H9 (cell line): ENCODE data around the gene CAMK2B. TPM values are rescaled to one million over a fixed set of nuclear protein-coding genes. Genes with fewer than 3 reads are reported as not detected.

ENCODE experiments used
- DNase-seq: peaks from one replicate; pipeline ENCODE4 v3.0.0-alpha.2; 2017
- H2AFZ ChIP-seq: one replicate; pipeline ENCODE4 v1.6.1; 2013; ENCODE audit warnings: mild to moderate bottlenecking, low read length, control low read depth, moderate library complexity
- H2AK5ac ChIP-seq: 2 replicates; pipeline ENCODE4 v1.6.1; 2013; ENCODE audit warnings: low read length, control low read depth, mixed read lengths; ENCODE audit not compliant: insufficient read length
- H2BK120ac ChIP-seq: one replicate; pipeline ENCODE4 v1.6.1; 2013; ENCODE audit warnings: low read depth, mild to moderate bottlenecking, low read length, control low read depth, inconsistent platforms; ENCODE audit not compliant: poor library complexity, severe bottlenecking
- H2BK12ac ChIP-seq: 2 replicates; pipeline ENCODE4 v1.6.1; 2013; ENCODE audit warnings: low read length, control low read depth, mixed read lengths, low read depth; ENCODE audit not compliant: insufficient read length
- H2BK15ac ChIP-seq: 2 replicates; pipeline ENCODE4 v1.6.1; 2013; ENCODE audit warnings: low read depth, low read length, control low read depth
- H2BK20ac ChIP-seq: one replicate; pipeline ENCODE4 v1.6.1; 2013; ENCODE audit warnings: low read depth, mild to moderate bottlenecking, low read length, control low read depth, inconsistent platforms; ENCODE audit not compliant: poor library complexity, severe bottlenecking
- H2BK5ac ChIP-seq: 2 replicates; pipeline ENCODE4 v1.6.1; 2013; ENCODE audit warnings: low read length, control low read depth, mixed read lengths; ENCODE audit not compliant: insufficient read length
- H3K14ac ChIP-seq: 2 replicates; pipeline ENCODE4 v1.6.1; 2013; ENCODE audit warnings: low read length, control low read depth; ENCODE audit not compliant: insufficient read depth
- H3K18ac ChIP-seq: 2 replicates; pipeline ENCODE4 v1.6.1; 2013; ENCODE audit warnings: low read depth, mild to moderate bottlenecking, mixed read lengths, low read length, control low read depth; ENCODE audit not compliant: insufficient read length
- H3K23ac ChIP-seq: 2 replicates; pipeline ENCODE4 v1.6.1; 2013; ENCODE audit warnings: low read length, control low read depth, mixed read lengths, low read depth; ENCODE audit not compliant: insufficient read length
- H3K23me2 ChIP-seq: 2 replicates; pipeline ENCODE4 v1.6.1; 2013; ENCODE audit warnings: low read depth, mild to moderate bottlenecking, mixed read lengths, low read length, control low read depth; ENCODE audit not compliant: insufficient read length, poor library complexity, severe bottlenecking
- H3K27ac ChIP-seq: 2 replicates; pipeline ENCODE4 v1.5.1; 2013; ENCODE audit warnings: low read length, control low read depth, mixed read lengths, low read depth; ENCODE audit not compliant: insufficient read length
- H3K27me3 ChIP-seq: 2 replicates; pipeline ENCODE4 v1.6.1; 2013; ENCODE audit warnings: low read length, control low read depth, inconsistent platforms; ENCODE audit not compliant: insufficient read depth
- H3K4ac ChIP-seq: 2 replicates; pipeline ENCODE4 v1.6.1; 2013; ENCODE audit warnings: low read depth, mild to moderate bottlenecking, control low read depth, inconsistent platforms, low read length, moderate library complexity
- H3K4me1 ChIP-seq: 2 replicates; pipeline ENCODE4 v1.6.1; 2013; ENCODE audit warnings: low read length, control low read depth, inconsistent platforms; ENCODE audit not compliant: insufficient read depth
- H3K4me2 ChIP-seq: 2 replicates; pipeline ENCODE4 v1.6.1; 2013; ENCODE audit warnings: low read length, control low read depth, mixed read lengths; ENCODE audit not compliant: insufficient read length, insufficient read depth
- H3K56ac ChIP-seq: 2 replicates; pipeline ENCODE4 v1.6.1; 2013; ENCODE audit warnings: low read depth, mild to moderate bottlenecking, mixed read lengths, low read length, control low read depth; ENCODE audit not compliant: insufficient read length
- H3K79me1 ChIP-seq: 2 replicates; pipeline ENCODE4 v1.6.1; 2013; ENCODE audit warnings: low read depth, mild to moderate bottlenecking, moderate library complexity, low read length, control low read depth, inconsistent platforms; ENCODE audit not compliant: insufficient read depth, poor library complexity, severe bottlenecking
- H3K79me2 ChIP-seq: 2 replicates; pipeline ENCODE4 v1.6.1; 2013; ENCODE audit warnings: low read length, control low read depth, inconsistent platforms; ENCODE audit not compliant: insufficient read depth
- H3K9ac ChIP-seq: 2 replicates; pipeline ENCODE4 v1.6.1; 2013; ENCODE audit warnings: low read length, control low read depth, mixed read lengths; ENCODE audit not compliant: insufficient read length; ENCODE audit errors: extremely low read depth
- H3K9me3 ChIP-seq: one replicate; pipeline ENCODE4 v1.6.1; 2013; ENCODE audit warnings: low read depth, low read length, inconsistent platforms; ENCODE audit not compliant: control insufficient read depth
- H3T11ph ChIP-seq: one replicate; pipeline ENCODE4 v1.6.1; 2013; ENCODE audit warnings: mild to moderate bottlenecking, low read length, control low read depth, inconsistent platforms
- H4K20me1 ChIP-seq: one replicate; pipeline ENCODE4 v1.6.1; 2013; ENCODE audit not compliant: control insufficient read depth, insufficient read length, insufficient read depth
- H4K5ac ChIP-seq: 2 replicates; pipeline ENCODE4 v1.6.1; 2013; ENCODE audit warnings: low read depth, mild to moderate bottlenecking, mixed read lengths, low read length, control low read depth; ENCODE audit not compliant: insufficient read length
- H4K8ac ChIP-seq: replicated peaks from 2 replicates; pipeline ENCODE4 v1.6.1; 2013; ENCODE audit warnings: low read length, control low read depth, mixed read lengths, low read depth; ENCODE audit not compliant: insufficient read length
- H4K91ac ChIP-seq: 2 replicates; pipeline ENCODE4 v1.6.1; 2013; ENCODE audit warnings: low read depth, mild to moderate bottlenecking, moderate library complexity, mixed read lengths, low read length, control low read depth; ENCODE audit not compliant: insufficient read length
- H3K27ac Mint-ChIP-seq, 3 experiments: 2 replicates in 2 of 3; 3 replicates in 1 of 3; pipeline ENCODE4 v1.8.0; 2020 to 2021; ENCODE audit warnings: mixed read lengths in 3 of 3, mild to moderate bottlenecking in 1 of 3, moderate library complexity in 1 of 3
- H3K27me3 Mint-ChIP-seq: 2 replicates; pipeline ENCODE4 v1.8.0; 2021; ENCODE audit warnings: low read depth, mild to moderate bottlenecking, moderate library complexity, mixed read lengths
- H3K36me3 Mint-ChIP-seq, 3 experiments: 2 replicates in 2 of 3; 3 replicates in 1 of 3; pipeline ENCODE4 v1.8.0; 2020 to 2021; ENCODE audit warnings: low read depth in 3 of 3, mixed read lengths in 3 of 3; ENCODE audit not compliant: insufficient read depth in 1 of 3
- H3K4me1 Mint-ChIP-seq, 2 experiments: 2 replicates each; pipeline ENCODE4 v1.8.0; 2020; ENCODE audit warnings: mixed read lengths in 2 of 2
- H3K4me3 Mint-ChIP-seq, 2 experiments: 2 replicates in 1 of 2; 3 replicates in 1 of 2; pipeline ENCODE4 v1.8.0; 2020 to 2021; ENCODE audit warnings: mild to moderate bottlenecking in 2 of 2, mixed read lengths in 2 of 2, moderate library complexity in 1 of 2
- H3K9me3 Mint-ChIP-seq, 2 experiments: 2 replicates in 1 of 2; 3 replicates in 1 of 2; pipeline ENCODE4 v1.8.0; 2020; ENCODE audit warnings: mild to moderate bottlenecking in 2 of 2, mixed read lengths in 2 of 2, moderate library complexity in 1 of 2
- WGBS: extraction: QIAGEN DNeasy Blood & Tissue Kit; methylation state at CpG from one replicate; pipeline ENCODE4 v1.1.7; 2013; ENCODE audit warnings: missing lambda C conversion rate, low lambda C conversion rate, mixed read lengths; ENCODE audit not compliant: insufficient read length; ENCODE audit errors: extremely low coverage; 5-methylcytosine and 5-hydroxymethylcytosine counted together
- total RNA-seq: library from RNA; stranded (reverse); gene quantifications from 2 replicates; pipeline ENCODE4 v1.2.1, GENCODE V29; 2021
- TF ChIP-seq, protein P1 (sequence below): fragments of 200-600 bp; sonication (generic); conservative IDR thresholded peaks from 3 replicates; pipeline ENCODE4 v1.8.0; 2021; ENCODE audit warnings: antibody characterized with exemption, mild to moderate bottlenecking

Gene CAMK2B
- total RNA-seq, 1 experiment from 2014 or later, result 0.17 TPM

DNA sequence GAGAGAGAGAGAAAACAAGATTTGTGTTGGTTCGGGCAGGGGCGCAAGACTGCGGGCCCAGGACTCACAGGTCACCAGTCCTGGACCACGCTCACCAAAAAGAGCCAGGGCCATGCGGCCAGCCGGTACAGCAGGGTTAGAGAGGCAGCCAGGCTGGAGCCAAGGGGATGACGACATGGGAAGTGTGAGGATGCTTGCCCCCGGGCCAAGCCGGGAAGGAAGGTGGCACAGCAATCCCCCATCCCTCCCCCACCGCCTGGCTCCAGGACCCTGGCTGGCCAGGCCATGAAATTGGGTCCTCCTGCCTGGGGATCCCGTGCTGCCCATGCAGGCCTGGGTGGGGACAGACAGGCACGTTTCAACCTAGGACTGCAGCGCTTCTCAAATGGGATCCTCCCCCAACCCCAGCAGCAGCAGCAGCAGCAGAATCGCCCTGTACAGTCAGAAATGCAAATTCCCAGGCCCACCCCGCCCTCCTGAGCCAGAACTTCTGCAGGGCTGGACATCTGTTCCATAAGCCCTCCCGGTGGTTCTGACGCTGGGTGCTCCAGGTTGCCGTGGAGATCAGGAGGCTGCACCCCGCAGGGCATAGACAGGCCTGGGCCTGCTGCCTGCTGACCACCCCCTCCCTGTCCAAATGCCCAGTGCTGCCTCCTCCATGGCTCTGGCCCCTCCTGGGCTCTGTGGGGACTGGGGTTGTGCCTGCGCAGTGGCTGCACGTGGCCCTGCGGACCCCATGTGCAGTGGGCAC is 89.6 kb downstream of the CAMK2B start:
- Histone ChIP-seq H2BK15ac (no peak overlapping the region), H4K5ac (no peak overlapping the region), H3K4me1 (no peaks in the 10 kb centered on the region), H3K23ac (no peak overlapping the region), H2BK12ac (no peak overlapping the region), H2BK5ac (no peak overlapping the region), H3K27me3 (no peaks in the 10 kb centered on the region), H3K14ac (no peak overlapping the region), H3K9me3 (no peaks in the 10 kb centered on the region), H3K18ac (no peak overlapping the region), H2BK120ac (no peak overlapping the region), H3K4ac (no peak overlapping the region), H2AFZ (no peak overlapping the region), H3K79me1 (no peaks in the 10 kb centered on the region), H2BK20ac (no peak overlapping the region), H3T11ph (no peak overlapping the region), H4K20me1 (peaks cover 3% of the 10 kb centered on the region), H4K8ac (no peak overlapping the region), H3K79me2 (no peaks in the 10 kb centered on the region), H3K9ac (no peak overlapping the region), H4K91ac (no peak overlapping the region), H2AK5ac (no peak overlapping the region), H3K56ac (no peak overlapping the region), H3K23me2 (no peaks in the 10 kb centered on the region), H3K27ac (no peak overlapping the region), H3K4me2 (no peak overlapping the region)
- Mint-ChIP-seq H3K27me3 (no peaks in the 10 kb centered on the region; the same call in 1 of the 2 replicates), H3K4me1 (peaks cover 7 to 13% of the 10 kb centered on the region in 2 experiments), H3K4me3 (no peak overlapping the region), H3K9me3 (no peaks in the 10 kb centered on the region), H3K36me3 (peaks cover 0 to 1% (median 0%) of the 10 kb centered on the region in 3 experiments; a peak in 1 of 7 replicates), H3K27ac (no peak overlapping the region; a peak in 1 of 7 replicates)
- TF ChIP-seq, protein P1, sequence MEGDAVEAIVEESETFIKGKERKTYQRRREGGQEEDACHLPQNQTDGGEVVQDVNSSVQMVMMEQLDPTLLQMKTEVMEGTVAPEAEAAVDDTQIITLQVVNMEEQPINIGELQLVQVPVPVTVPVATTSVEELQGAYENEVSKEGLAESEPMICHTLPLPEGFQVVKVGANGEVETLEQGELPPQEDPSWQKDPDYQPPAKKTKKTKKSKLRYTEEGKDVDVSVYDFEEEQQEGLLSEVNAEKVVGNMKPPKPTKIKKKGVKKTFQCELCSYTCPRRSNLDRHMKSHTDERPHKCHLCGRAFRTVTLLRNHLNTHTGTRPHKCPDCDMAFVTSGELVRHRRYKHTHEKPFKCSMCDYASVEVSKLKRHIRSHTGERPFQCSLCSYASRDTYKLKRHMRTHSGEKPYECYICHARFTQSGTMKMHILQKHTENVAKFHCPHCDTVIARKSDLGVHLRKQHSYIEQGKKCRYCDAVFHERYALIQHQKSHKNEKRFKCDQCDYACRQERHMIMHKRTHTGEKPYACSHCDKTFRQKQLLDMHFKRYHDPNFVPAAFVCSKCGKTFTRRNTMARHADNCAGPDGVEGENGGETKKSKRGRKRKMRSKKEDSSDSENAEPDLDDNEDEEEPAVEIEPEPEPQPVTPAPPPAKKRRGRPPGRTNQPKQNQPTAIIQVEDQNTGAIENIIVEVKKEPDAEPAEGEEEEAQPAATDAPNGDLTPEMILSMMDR, result no peak
- WGBS, result no CpG with 5 or more reads among the region's 22 CpGs
- DNase-seq, result no peak
